Brain microvascular endothelial cell (primary cell): ENCODE measurements around the gene ALDH1A3.

Experiments
- DNase-seq: peaks from one replicate; pipeline ENCODE4 v3.0.0-alpha.2; 2020
- H3K27ac ChIP-seq: fragments of 250-450 bp; sonication (Bioruptor Pico); 2 replicates; pipeline ENCODE4 v1.5.1; 2020; ENCODE audit warnings: mild to moderate bottlenecking, moderate library complexity
- H3K27me3 ChIP-seq: fragments of 250-450 bp; sonication (Bioruptor Pico); replicated peaks from 2 replicates; pipeline ENCODE4 v1.5.1; 2020; ENCODE audit warnings: mild to moderate bottlenecking
- H3K36me3 ChIP-seq: fragments of 250-450 bp; sonication (Bioruptor Pico); replicated peaks from 2 replicates; pipeline ENCODE4 v1.5.1; 2020; ENCODE audit warnings: mild to moderate bottlenecking
- H3K4me3 ChIP-seq: 2 replicates; pipeline ENCODE4 v1.5.1; 2011; ENCODE audit warnings: low read depth, mild to moderate bottlenecking, control low read depth, low read length, moderate library complexity
- in situ Hi-C: cut with HindIII; loops from 2 replicates; pipeline ENCODE4 v1.10.0; 2017; ENCODE audit warnings: low sequenced_read_pairs, low pct_ligation_motif_present
- TF ChIP-seq, protein P1 (sequence below): IDR thresholded peaks from 2 replicates; pipeline ENCODE4 v1.5.1; 2011; ENCODE audit warnings: low read depth, mild to moderate bottlenecking, moderate library complexity, low read length, control low read depth, inconsistent platforms; ENCODE audit errors: missing control alignments

The ALDH1A3 gene

DNA sequence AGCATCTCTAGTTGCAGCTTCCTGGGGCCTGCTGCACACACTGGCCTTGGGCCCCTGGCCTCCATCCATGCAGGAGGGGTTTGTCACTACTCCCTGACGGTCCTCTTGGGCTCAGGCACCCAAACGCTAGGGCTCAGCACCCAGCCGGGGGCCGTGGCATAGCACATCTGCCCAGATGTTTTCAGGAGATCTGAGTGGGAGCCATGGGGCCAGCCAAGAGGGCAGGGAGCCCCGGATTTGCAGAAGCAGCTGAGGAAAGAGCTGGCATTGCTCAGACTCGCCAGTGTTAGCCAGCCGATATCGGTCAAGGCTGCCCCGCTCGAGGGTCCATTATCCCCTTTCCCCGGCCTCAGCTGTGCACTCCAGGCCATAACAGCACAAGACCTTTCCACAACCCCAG, 1.5 kb upstream of the ALDH1A3 start:
- no peaks in the 10 kb centered on the region for H3K36me3 ChIP-seq
- TF ChIP-seq, protein P1, sequence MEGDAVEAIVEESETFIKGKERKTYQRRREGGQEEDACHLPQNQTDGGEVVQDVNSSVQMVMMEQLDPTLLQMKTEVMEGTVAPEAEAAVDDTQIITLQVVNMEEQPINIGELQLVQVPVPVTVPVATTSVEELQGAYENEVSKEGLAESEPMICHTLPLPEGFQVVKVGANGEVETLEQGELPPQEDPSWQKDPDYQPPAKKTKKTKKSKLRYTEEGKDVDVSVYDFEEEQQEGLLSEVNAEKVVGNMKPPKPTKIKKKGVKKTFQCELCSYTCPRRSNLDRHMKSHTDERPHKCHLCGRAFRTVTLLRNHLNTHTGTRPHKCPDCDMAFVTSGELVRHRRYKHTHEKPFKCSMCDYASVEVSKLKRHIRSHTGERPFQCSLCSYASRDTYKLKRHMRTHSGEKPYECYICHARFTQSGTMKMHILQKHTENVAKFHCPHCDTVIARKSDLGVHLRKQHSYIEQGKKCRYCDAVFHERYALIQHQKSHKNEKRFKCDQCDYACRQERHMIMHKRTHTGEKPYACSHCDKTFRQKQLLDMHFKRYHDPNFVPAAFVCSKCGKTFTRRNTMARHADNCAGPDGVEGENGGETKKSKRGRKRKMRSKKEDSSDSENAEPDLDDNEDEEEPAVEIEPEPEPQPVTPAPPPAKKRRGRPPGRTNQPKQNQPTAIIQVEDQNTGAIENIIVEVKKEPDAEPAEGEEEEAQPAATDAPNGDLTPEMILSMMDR: no peak
- in situ Hi-C loops: no loop called here
- no peak for DNase-seq
- no peak overlapping the region for H3K27ac ChIP-seq
- peaks cover 25% of the 10 kb centered on the region for H3K27me3 ChIP-seq
- no peak overlapping the region for H3K4me3 ChIP-seq

DNA sequence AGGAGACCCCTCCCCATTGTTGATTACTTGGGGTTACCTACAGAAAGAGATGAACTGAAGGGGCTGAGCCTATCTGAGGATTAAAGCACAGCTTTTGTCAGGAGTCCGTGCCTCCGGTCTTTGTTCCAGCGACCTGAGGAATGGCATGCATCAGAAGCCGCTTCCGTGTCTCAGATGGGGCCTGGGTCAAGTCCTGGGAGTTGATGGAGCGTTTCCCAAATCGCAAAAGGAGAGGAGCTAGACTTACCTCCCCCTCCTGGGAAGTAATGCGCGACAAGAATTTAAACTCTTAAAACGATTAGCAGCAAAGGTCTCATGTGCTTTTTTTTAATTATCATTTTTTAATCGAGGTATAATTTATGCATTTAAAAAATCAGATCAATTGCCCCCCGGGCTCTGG, 983 bp upstream of the ALDH1A3 start:
- in situ Hi-C loops: no loop called here

DNA sequence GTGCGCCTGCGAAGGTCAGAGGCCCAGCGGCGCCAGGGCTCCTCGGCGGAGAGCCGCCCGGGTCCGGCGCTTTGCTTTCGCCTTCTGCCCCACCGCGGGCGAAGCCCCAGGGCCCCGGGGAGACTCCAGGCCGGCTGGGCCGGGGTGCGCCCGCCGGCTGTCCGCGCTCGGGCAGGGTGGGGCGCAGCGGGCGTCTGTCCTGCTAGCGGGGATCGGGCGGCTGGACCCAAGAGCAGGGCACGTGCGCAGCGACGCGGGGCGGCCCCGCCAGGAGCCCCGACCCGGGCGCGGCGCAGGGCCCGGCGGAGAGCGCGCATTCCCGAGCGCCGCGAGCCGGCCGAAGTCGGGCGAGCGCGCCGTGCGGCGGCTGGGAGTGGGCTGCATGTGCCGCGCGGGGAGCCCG, 569 bp upstream of the ALDH1A3 start:
- no peaks in the 10 kb centered on the region for H3K36me3 ChIP-seq

More for the DNA sequence above, 983 bp upstream of the ALDH1A3 start:
- Histone ChIP-seq H3K27ac (no peak overlapping the region), H3K4me3 (peak overlapping the region; percentile 12), H3K36me3 (no peaks in the 10 kb centered on the region), H3K27me3 (peaks cover 25% of the 10 kb centered on the region)
- DNase-seq: no peak
- TF ChIP-seq, protein P1: no peak

DNA sequence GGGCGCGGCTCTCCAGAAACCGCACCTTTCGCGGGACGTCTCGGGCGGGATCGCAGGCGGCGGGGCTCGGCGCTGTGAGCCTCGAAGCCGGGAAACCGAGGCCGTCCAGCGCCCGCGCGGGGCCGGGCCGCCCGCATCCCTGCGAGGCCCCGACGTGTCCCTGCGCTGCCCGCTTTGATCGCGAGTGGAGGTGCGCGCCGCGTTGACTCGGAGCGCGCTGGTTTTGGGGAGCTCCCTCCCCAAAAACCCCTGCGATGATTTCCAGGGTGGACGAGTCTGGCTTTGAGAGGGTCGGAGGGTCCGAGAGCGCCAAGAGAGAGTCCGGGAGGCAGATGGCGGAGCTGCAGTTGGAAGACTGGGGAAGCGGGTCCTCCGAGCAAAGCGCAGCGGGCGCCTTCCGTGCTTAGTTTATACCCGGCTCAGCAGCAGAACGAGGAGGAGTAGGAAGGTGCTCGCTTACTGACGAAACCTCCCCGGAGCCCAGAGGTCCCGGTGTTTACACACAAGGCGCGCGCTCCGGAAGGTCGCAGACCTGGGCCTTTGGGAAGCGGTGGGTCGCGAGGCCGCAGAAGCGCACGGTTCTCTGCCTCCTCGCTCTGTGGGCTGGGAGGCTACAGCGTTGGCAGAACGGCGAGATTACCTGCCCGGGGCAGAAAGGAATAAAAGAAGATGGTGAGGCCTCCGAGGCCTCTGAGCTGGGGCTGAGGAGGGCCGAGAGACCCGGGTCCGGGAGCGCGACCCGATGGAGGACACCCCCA, 687 bp downstream of the ALDH1A3 start:
- Histone ChIP-seq H3K27me3 (peaks cover 25% of the 10 kb centered on the region), H3K27ac (no peak overlapping the region), H3K4me3 (peak overlapping the region; percentile 44), H3K36me3 (no peaks in the 10 kb centered on the region)
- TF ChIP-seq, protein P1: no peak
- DNase-seq: no peak
- in situ Hi-C loops: no loop called here

More for the DNA sequence above, 569 bp upstream of the ALDH1A3 start:
- Histone ChIP-seq H3K4me3 (peak overlapping the region; percentile 26), H3K27me3 (peaks cover 25% of the 10 kb centered on the region), H3K27ac (no peak overlapping the region)
- DNase-seq: no peak
- in situ Hi-C loops: no loop called here
- TF ChIP-seq, protein P1: no peak

DNA sequence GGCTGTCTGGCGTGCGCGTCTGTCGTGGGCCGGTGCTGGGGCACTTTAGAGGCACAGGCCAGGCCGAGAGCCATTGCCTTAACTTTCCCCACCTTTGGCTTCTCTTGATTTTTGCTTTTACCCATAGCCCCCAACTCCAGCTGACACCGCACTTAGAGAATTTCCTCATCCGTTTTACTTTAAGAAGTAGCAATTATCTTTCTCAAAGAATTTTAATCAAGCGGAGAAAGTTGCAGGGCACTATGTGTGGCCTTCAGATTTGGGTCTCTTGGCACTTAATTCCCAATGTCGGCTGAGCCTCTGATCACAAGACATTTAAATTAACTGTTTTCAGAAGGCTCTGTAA, 1.2 kb downstream of the ALDH1A3 start:
- TF ChIP-seq, protein P1: no peak
- peaks cover 25% of the 10 kb centered on the region for H3K27me3 ChIP-seq
- H3K27ac ChIP-seq: no peak overlapping the region
- DNase-seq: no peak
- in situ Hi-C loops: no loop called here
- no peaks in the 10 kb centered on the region for H3K36me3 ChIP-seq
- H3K4me3 ChIP-seq: peak overlapping the region; percentile 44
